ENCODE measurements around the gene JUP.
"Not testable (repeated sequence)": the region's sequence is repeated elsewhere in the genome, so short reads cannot be mapped to it uniquely, and the experiment has no call there.

The JUP gene

DNA sequence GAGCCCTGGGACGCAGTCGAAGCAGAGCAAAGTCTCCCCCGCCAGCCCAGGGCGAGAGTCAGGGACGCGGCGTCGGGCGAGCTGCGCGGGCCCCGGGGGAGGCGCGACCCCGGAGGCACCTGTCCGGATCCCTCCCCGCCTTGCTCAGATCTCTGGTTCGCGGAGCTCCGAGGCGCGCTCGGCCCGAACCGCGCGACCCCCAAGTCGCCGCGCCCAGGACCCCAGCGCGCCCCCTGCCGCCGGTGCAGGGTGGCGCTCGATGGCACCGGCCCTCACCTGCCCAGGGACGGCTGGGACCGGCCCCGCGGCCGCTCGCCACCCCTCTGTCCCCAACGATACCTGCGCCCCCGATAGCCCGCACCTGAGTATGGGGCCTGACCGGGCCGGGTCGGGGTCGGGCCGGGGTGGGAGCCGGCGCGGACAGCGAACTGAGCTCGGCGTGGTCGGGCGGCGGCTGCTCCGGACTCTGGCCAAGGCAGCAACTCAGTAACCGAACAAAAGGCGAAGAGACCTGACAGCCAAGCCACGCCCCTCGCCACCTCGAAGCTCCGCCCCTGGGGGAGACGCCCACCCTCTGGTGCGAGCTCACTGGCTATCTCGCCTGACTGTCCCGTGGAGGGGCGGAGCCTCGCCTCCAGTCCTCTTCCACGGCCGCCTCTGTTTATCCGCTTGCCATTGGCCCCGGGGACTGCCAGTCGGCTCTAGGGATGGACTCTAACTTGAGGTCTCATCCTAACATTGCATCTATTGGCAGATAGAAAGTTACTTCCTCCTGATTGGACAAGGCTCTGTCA, at the start of gene JUP:
JUP (minus strand) TSS at position 485 of the 794 bp plus-strand sequence. CDS start 14,857 bp downstream, outside the sequence.
- DNase-seq, result peak; percentile 82 to 88

DNA sequence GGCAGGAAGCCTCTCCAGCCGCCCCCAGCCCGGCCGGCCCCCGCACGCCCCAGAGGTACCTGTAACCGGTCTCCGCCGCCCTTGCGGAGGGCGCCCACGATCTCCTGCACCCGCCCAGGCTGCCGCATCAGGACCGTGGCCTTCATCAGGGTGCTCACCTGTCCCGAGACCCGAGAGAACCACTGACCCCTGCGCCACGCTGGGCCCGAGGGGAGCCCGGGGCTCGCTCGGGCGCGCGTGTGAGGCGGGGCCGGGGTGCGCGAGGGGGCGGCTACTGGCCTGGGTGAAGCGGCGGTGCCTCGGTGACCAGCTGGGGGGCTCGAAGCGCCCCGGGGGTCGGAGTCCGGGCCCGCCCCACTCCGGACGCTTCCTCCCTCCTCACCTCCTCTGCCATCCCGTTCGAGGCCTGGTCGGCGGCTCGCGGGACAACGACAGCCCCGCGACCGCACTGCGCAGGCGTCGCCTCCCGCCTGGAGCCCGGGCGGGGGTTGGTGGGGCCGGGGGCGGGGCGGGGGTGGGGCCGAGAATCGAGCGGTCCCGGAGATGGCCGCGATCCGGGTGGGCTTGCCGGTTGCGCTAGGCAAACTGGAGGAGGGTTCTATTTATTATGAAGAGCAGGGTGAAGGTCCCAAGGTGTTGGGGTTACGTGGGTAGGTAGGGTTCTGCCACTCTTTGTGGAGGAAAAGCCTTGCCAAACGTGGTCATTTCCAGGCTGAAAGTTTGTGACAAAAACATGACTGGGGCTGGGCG, 49.5 kb upstream of the JUP start, which contains the start of gene NT5C3B:
NT5C3B (minus strand) TSS at position 433 of the 750 bp plus-strand sequence; CDS start at position 394, 39 bp downstream.
- peak; percentile 47 to 49 for DNase-seq

DNA sequence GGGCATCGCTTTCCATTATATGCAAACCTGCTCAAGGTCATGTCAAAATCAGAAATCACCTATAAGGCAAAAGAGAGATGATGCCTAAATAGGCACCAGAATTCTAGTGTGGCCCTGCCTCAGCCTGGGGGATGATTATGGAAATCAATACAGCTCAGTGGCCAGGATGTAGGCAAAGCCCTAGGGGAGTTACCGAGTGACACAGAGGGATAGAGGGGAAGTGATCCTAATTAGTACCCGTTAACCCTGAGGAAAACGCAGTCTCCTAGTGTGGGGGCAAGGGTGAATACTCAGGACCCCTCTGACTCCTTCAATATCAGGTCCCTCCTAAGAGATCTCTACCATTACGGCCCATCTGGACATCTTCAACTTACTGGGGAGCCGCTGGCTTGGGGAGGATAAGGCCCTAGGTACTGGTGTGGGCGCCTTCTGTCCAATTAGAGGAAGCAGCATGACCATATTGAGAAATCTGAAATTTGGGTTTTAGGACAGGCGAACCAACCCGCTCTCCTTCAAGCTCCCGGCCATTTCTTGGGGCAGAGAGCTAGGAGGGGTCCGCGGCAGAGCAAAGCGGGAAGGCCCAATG, 48.8 kb upstream of the JUP start:
- no peak for DNase-seq

DNA sequence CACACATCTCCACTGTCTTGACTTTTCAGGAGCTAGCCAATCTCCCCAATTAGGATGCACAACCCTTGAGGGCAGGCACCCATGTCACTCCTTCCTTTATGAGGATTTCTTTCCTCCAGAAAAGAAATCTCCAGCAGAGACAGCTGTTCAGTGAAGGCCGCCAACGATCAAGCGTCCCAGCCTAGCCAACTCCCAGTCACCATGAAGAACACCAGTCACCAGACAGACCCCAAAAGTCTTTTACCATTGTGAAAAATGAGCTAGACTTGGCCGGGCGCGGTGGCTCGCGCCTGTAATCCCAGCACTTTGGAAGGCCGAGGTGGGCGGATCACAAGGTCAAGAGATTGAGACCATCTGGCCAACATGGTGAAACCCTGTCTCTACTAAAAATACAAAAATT, 43.5 kb upstream of the JUP start:
- DNase-seq, result not testable (repeated sequence)

DNA sequence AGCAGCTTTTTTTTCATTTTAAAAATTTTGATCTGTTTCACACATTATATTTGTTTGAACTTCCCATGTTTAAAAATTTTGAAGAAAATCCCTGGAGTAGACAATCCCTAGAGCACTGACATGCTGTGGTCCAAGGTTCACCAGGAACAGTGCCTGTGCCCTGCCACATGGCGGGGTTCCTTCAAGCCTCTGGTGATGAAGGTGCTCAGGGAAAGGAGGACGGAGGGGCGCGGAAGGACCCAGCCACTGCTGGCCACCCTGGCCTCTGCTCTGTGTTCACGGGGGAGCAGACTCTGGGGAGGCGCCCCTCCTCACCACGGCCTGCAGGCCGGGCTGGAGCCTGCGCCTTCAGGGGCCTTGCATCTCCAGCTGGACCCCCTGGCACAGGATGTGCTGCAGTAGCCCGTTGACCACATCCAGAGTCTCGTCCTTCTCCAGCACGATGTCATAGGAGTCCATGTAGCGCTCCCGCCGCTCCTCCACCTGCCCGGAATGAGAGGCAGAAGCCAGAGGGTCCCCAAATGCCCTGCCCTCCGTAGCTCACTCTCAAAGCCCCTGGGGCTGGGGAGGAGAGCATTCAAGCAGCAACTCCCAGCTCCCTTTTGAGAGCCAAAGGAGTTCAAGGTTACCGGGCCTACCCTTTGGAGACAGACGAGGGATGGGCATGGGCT, 38.8 kb upstream of the JUP start:
- DNase-seq, result no peak

DNA sequence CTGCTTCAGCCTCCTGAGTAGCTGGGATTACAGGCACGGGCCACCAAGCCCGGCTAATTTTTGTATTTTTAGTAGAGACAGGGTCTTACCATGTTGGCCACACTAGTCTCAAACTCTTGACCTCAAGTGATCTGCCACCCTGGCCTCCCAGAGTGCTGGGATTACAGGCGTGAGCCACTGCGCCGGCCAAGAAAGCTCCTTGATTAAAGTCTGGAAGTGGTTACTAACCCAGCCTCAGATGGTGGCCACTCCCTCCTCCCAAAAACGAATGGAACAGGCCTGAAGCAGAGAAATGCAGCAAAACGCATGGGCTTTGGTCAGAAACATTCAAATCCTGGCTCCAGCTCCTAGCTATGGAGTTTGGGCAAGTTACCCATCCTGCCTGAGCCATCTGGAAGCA, 37.6 kb upstream of the JUP start:
- no peak for DNase-seq

DNA sequence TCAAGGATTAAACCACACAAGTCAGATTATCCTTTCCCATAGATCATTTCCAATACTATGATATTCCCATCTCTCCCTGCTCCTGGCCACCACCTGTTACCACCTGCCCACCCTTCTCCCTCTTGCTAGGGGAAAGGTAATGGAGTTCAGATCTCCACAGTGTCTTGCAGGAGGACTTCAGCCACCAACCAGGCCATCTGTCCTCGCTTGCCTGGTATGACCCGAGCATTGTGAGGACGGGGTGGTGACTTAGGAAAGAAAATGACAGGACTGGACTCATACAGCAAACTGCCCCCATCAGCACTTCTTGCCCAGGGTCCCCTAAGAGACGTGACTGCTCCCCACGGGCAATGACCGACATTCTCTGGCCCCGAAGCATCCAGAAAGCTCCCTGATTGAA, 37.1 kb upstream of the JUP start:
- no peak for DNase-seq

DNA sequence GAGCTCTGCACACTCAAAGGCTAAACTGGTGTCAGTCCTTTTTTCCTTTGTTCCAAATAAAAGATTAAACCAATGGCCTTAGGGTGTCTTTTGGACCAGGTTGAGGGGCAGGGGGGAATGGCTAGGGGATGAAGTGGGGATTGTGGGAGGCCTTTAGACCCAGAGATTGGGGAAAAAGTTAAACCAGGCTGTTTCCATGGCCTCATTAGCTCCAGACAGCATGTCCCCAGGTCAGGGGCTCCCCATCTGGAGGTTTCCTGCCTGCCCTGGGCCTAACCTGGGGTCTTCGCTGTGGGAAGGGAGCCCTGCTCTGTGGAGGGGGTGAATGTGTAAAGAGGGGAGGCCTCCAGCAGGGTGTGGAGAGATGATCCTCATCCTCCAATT, 36.6 kb upstream of the JUP start:
- no peak for DNase-seq

DNA sequence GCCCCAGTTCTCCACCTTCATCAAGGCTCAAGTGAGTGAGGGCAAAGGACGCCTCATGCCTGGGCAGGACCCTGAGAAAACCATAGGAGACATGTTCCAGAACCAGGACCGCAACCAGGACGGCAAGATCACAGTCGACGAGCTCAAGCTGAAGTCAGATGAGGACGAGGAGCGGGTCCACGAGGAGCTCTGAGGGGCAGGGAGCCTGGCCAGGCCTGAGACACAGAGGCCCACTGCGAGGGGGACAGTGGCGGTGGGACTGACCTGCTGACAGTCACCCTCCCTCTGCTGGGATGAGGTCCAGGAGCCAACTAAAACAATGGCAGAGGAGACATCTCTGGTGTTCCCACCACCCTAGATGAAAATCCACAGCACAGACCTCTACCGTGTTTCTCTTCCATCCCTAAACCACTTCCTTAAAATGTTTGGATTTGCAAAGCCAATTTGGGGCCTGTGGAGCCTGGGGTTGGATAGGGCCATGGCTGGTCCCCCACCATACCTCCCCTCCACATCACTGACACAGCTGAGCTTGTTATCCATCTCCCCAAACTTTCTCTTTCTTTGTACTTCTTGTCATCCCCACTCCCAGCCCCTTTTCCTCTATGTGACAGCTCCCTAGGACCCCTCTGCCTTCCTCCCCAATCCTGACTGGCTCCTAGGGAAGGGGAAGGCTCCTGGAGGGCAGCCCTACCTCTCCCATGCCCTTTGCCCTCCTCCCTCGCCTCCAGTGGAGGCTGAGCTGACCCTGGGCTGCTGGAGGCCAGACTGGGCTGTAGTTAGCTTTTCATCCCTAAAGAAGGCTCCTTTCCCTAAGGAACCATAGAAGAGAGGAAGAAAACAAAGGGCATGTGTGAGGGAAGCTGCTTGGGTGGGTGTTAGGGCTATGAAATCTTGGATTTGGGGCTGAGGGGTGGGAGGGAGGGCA, 36.0 kb upstream of the JUP start:
- DNase-seq, result no peak

DNA sequence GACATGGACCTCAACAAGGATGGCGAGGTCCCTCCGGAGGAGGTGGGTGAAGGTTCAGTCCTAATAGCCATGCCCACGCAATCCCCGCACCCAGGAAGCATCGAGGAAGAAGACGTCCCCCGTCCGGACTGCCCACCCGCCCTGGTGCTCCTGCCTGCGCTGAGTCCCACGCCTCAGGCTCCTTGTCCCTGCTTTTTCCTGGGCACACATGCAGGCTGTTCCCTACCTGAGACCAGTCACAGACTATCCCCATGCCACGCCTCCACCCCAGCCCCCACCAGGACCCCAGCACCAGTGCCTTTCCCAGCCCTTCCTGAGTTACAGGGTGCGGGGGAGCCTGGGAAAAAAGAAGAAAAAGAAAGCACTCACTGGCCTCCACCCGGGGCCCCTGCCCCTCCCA, 35.3 kb upstream of the JUP start:
- no peak for DNase-seq

DNA sequence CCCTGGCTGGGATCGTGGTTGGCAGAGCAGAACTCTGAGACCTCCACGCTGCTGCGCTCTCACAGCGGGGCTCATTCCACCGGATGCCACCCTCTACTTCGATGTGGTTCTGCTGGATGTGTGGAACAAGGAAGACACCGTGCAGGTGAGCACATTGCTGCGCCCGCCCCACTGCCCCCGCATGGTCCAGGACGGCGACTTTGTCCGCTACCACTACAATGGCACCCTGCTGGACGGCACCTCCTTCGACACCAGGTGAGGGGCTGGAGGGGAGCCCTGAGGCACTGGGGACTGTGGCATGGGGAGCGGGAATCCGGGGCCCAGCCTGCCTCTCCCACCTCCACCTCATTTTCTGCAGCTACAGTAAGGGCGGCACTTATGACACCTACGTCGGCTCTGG, 31.5 kb upstream of the JUP start:
- DNase-seq, result no peak

DNA sequence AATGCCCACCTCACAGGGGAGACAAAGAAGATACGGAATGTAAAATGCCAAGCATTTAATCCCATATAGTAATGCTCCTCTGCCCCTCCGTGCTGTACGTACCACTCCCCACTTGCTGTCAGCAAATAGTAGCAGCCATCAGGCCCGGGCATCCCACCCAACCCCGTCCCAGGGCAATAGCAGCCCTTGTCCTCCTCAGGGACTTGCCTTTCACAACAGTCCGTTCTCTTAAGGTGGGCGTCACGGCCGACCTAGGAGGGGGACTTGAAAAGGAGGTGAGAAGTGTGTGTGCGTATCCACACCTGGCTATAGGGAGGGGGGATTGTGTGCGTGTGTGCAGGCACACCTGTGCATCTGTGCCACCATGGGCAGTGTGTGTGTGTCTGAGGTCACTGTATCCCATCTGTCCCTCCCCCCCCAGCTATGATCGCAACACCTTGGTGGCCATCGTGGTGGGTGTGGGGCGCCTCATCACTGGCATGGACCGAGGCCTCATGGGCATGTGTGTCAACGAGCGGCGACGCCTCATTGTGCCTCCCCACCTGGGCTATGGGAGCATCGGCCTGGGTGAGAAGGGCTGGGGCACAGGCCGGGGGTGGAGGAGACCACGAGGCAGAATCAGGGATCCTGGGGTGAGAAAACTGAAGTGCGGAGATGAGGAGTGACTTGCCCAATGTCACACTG, 30.3 kb upstream of the JUP start:
- DNase-seq, result no peak

DNA sequence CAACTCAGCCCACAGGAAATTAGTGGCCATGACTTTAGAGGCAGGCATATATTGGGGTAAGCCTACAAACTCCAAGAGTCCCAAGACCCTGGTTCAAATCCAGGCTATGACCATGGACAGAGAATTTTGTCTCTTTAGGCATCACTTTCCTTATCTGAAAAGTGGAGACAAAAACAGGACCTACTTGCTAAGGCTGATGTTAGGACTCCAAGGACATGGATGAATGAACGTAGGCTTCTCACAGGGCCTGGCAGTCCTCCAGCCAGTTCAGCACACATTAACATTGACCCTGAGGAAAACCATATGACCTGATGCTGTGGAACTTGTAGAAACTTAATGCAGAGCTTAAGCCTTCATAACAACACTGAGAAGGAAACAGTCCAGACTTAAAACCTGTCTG, 27.7 kb upstream of the JUP start:
- no peak for DNase-seq

DNA sequence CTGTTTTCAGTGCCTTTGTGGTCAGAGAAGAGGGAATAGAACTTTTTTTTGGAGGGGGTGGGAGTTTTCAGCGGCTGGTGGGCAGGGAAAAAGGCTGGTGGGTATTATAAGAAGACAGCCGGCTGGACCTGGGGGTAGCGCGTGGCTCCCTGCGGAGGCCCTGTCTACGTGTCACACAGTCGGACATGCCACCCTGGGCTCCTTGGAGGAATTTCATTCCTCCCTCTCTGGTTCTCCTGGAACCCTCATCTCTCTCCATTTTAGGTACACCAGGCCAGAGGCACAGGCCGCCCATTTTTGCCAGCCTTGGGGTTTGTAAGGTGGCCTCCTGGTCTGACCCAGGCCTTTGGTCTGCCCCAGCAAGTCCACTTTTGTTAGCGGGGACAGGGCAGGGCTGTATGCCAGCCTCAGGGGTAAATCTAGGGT, 27.2 kb upstream of the JUP start:
- DNase-seq, result no peak

DNA sequence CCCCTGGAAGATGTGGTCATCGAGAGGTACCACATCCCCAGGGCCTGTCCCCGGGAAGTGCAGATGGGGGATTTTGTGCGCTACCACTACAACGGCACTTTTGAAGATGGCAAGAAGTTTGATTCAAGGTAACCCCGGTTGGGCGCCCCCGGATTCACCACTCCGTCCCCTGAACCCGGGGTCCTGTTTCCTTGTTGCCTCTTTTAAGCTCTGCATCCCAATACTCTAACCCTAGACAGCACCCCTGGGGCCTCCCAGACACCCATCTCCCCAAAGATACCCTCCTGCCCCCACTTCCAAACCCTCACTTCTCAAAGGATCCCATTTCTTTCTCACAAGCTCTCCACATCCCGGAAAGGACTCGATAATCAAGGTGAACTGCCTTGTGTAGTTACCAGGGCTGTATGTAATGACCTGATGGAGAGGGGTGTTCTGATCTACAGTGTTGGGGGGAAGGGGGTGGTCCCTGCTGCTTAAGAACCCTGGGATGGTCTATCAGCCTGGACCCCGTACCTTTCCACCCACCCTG, 26.7 kb upstream of the JUP start:
- DNase-seq, result no peak

DNA sequence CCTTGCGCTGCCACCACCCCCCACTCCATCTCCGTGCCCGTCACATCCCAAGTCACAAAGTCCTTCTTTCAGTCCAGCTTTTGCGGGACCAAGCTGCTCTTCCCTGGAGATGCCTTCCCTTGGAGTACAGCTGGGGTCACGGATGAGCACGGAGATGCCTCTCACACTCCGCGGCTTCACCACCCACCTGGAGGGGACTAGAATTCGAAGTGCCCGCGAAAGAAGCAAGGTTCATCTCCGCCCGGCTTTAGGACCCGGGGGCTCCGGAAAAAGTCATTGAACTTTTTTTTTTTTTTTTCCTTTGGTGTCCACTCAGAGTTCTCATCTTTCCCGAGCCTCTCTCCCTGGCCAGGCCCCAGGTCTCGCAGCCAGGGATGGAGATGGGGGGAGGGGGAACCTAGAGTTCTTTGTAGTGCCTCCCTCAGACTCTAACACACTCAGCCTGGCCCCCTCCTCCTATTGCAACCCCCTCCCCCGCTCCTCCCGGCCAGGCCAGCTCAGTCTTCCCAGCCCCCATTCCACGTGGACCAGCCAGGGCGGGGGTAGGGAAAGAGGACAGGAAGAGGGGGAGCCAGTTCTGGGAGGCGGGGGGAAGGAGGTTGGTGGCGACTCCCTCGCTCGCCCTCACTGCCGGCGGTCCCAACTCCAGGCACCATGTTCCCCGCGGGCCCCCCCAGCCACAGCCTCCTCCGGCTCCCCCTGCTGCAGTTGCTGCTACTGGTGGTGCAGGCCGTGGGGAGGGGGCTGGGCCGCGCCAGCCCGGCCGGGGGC, 26.1 kb upstream of the JUP start, which contains the start of gene FKBP10:
FKBP10 (plus strand) TSS at position 624 of the 771 bp plus-strand sequence; CDS start at position 655, 31 bp downstream.
- DNase-seq, result peak; percentile 20 to 38

DNA sequence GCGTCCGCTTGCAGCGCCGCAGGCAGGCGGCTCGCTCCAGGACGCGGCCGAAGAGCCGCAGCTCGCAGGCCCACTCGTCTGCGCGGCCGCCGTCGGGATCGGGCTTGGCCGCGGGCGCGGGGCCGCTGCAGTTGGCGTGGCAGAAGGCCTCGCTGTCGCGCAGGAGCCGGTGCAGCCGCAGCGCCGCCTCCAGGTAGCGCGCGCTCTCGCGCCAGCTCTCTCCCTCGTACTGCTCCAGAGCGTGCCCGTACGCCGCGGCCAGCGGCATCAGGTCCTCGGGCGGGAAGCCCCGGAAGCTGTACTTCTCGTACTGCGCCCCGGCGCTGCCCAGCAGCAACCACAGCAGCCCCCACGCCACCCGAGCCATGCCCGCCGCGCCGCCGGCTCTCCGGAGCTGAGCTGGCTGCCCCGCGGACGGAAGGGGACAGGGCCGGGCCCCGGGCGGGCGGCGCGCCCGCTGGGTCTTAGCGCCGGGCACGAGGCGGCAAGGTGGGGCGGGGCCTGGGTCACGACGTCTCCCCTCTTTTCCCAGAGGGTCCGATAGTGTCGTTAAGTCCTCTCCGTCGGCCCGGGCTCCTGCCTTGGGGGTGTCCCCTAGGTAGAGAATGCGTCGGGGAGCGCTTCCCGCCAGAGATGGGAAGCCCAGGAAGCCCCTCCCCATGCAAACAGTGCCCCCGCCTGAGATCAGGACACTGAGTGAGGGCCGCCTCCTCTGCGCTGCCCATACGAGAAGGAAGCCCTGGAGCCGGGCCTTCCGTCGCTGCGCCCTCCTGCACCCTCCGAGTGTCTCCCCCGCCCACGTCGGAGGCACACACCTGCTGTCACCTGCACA, 25.3 kb upstream of the JUP start, which contains the start of gene P3H4:
P3H4 (minus strand) TSS at position 401 of the 832 bp plus-strand sequence; CDS start at position 367, 34 bp downstream.
- DNase-seq, result peak; percentile 63 to 66

DNA sequence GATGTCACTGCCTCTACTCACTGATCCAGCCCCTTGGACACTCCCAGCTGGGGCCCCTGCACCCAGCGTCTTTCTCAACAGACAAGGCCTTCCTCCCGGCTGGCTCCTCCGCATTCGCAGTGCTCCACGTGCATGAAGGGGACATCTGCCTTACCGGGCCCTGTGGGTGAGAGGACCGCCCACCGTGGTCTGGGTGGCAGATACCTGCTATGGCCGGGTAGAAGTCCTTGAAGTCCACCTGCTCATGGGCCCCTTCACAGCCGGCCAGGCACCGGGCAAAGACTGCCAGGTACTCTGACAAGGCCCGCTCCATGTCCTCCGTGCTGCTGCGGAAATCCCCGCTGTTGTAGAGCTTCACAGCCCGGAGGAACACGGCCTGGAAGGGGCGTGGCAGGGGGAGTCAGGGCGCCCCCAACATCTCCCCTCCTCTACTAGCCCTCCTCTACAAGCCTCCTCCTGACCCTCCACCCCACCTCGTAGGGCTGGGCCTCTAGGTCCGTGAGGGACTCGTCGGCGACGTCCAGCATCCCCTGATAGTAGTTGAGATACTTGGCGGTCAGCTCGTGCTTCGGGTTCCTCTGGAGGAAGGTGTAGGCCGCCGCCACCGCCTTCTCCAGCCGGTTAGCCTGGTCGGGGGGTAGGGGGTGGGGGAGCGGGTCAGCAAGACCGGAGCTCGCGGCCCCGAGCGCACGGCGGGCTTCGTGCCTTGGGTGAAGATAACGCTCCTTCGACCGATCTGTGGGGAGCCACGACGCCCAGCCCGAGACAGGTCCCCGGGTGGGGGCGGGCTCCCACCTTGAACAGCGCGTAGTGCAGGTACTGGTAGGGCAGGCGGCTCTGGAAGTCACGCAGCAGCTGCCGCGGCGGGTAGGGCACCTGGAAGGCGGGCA, 24.4 kb upstream of the JUP start:
- no peak for DNase-seq

Measured in activated CD4-positive, alpha-beta T cell treated with anti-CD3 and anti-CD28 coated beads for 4 hours (primary cell).